Stimulated activated CD8-positive, alpha-beta memory T cell treated with anti-CD3 and anti-CD28 coated beads, Interleukin-15, amount 100 ng/mL, for 24 hours (primary cell): ENCODE data around the gene DDIT4L.
"Not testable (repeated sequence)": the region's sequence is repeated elsewhere in the genome, so short reads cannot be mapped to it uniquely, and the experiment has no call there.

Experiments
- DNase-seq: peaks from one replicate; pipeline ENCODE4 v3.0.0-alpha.2; 2020; ENCODE audit warnings: low read depth

DDIT4L gene, protein sequence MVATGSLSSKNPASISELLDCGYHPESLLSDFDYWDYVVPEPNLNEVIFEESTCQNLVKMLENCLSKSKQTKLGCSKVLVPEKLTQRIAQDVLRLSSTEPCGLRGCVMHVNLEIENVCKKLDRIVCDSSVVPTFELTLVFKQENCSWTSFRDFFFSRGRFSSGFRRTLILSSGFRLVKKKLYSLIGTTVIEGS

DNA sequence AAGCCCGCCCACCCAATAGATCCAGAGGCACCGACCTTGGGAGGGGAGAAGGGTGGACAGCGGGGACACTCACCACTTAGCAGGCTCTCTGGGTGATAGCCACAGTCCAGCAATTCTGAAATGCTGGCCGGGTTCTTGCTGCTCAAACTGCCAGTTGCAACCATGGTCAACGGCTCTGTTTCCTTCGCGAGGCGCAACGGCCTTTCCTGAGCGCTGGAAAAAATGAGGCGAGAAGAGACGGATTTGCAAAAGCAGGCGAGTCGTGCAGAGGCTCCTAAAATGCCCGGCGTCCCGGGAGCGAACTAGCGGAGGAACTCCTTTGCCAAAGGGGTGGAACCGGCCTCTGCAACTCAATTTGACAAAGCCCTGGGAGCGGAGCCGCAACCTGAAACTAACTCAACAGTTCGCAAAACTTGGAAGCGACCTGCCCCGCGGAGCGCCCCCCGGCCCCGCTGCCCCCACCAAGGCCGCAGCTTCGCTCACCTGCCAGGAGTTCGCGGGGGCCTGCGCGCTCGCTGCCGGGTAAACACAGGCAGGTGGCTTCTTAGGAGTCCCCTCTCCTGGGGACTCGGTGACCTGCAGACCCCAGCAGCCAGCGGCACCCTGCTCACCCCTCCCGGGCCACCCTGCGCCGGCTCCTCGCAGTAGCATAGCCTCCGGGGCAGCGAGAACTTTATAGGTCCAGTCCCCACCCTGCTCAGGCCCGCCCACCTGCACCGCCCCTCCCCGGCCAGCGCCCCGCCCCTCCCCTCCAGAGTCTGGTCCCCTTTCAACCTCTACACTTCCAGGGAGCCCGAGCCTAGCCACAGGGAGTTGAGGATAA lies at the start of gene DDIT4L:
DDIT4L (minus strand) TSS at position 649 of the 823 bp plus-strand sequence; CDS start at position 164, 485 bp downstream.
- DNase-seq: no peak

DNA sequence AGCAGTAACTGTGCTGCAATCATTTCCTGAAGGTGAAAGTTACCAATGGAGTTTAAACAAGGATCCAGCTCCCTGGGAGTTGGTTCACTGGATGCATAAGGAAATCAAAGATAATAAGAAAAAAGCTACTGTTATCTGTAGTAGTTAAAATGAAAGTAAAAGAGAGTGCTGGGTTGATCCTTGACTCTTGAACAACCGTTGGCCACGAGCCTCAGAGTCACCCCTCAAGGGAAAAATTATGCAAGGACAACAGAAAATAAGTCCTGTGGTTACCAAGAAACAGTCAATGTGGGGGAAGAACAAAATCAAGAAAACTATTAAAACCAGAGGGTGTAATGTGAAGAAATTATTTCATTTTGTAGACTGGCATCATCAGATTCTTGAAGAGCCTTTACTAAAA lies 49.7 kb upstream of the DDIT4L start:
- DNase-seq: no peak

DNA sequence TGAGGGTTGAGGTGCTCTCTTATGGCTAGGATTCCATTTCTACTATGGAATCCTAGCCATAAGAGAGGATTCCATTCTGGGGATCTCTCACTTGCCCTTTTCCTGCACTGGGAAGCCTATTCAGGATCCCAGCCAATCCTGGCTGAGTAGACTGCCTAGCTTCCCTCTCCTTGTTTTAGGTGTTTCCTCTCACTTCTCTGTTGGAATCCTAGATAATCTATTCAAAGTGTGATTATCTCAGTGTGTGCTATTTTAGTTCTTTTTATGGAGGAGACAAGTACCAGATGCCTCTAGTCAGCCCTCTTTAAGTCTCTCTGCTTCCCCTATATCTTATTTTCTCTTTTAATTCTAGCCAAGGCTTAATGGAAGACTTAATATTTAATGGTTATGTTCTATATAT lies 34.5 kb upstream of the DDIT4L start:
- DNase-seq: no peak

DNA sequence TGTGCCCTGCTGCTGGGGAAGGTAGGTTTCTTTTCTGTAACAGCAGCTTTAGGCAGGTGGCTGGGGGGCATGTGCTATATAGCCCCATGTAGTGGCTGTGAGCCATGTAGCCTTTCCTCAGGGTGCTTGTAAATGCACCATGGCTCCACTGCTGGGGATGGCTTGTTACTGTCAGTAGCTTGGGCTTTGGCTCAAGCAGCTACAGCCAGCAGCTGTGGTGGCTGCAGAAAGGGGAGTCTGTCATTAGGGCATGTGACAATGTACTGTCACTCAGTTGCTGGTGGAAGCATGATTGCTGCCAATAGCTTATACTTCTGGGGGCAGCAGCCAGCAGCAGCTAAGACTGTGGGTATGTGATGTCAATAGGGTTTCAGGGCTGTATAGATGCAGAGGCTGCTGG lies 33.9 kb upstream of the DDIT4L start:
- no peak for DNase-seq

DNA sequence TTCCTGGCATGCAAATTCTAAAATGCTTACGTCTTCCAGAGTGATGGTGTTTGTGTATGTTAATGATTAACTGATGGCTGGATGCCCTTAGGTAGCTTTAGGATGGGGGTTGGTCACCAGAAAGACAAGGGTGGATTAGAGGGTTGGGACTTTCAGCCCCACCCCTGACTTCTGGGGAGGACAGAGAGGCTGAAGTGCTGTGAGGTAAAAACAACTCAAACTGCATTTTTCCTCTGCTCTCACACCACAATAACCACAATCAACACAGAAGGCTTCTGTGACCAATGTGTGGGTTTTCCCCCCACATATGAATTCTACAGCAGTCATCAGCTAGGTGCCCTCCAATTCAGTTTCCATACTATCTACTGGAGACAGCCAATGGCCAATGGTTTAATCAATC lies 18.7 kb upstream of the DDIT4L start:
- DNase-seq: no peak

DNA sequence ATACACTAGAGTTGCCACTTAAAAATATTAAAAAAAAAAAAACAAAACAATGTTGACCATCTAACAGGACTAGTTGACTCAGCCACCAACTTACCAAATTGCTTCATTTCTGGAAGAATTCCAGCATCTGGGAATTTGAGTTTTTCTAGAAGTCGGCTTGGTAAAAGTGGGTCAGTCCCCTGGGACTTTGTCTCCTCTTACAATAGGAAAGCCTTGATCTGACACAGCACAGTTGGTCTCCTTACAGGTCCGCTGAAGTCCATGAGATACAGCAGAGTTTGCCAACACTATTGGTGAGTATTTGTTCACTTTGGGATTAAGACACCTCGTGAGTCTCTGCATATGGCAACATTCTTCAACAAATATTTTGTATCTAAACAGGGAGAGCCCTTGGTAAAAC lies 18.2 kb upstream of the DDIT4L start:
- no peak for DNase-seq

DNA sequence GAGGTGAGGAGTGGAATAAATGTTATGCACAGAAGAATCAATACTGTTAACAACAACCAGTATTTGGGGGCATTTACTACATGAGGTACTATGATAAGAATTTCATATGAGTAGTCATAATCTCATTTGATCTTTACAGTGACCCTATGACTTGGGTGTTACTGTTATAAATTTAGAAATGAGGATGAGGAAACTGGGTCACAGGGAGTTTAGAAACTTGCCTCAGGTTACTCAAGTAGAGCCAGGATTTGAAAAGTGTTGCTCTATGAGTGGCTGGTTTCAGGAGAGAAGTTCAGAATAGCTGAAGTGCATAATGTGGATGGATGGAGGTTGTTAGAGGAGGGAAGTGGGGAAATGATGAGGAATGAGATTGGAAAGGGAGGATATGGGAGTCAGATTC lies 16.6 kb upstream of the DDIT4L start:
- no peak for DNase-seq

DNA sequence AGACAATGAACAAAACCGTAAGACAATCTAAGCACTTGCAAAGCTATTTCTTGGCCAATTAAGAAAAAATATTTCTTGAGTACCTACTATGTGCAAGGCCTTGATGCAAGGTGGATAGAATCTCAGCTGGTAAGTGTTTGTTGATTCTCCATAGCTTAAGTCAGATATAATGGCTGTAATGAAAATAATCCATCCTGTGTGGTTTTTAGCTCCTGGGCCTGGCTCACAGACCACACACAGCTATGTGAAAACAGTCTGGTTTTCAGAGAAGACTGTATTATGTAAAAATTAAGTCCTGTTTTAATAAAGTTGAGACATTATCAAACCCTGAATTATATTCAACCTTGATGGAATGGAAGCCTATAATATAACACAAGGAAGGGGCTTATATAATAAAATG lies 7.8 kb upstream of the DDIT4L start:
- no peak for DNase-seq

DNA sequence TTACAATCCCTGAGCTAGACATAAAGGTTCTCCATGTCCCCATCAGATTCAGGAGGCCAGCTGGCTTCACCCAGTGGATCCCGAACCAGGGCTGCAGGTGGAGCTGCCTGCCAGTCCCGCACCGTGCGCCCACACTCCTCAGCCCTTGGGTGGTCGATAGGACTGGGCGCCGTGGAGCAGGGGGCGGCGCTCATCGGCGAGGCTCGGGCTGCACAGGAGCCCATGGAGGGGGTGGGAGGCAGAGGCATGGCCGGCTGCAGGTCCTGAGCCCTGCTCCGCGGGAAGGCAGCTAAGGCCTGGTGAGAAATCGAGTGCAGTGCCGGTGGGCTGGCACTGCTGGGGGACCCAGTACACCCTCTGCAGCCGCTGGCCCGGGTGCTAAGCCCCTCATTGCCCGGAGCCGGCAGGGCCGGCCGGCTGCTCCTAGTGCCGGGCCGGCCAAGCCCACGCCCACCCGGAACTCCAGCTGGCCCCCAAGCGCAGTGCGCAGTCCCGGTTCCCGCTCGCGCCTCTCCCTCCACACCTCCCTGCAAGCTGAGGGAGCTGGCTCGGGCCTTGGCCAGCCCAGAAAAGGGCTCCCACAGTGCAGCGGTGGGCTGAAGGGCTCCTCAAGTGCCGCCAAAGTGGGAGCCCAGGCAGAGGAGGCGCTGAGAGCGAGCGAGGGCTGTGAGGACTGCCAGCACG lies 6.3 kb upstream of the DDIT4L start:
- not testable (repeated sequence) for DNase-seq

DNA sequence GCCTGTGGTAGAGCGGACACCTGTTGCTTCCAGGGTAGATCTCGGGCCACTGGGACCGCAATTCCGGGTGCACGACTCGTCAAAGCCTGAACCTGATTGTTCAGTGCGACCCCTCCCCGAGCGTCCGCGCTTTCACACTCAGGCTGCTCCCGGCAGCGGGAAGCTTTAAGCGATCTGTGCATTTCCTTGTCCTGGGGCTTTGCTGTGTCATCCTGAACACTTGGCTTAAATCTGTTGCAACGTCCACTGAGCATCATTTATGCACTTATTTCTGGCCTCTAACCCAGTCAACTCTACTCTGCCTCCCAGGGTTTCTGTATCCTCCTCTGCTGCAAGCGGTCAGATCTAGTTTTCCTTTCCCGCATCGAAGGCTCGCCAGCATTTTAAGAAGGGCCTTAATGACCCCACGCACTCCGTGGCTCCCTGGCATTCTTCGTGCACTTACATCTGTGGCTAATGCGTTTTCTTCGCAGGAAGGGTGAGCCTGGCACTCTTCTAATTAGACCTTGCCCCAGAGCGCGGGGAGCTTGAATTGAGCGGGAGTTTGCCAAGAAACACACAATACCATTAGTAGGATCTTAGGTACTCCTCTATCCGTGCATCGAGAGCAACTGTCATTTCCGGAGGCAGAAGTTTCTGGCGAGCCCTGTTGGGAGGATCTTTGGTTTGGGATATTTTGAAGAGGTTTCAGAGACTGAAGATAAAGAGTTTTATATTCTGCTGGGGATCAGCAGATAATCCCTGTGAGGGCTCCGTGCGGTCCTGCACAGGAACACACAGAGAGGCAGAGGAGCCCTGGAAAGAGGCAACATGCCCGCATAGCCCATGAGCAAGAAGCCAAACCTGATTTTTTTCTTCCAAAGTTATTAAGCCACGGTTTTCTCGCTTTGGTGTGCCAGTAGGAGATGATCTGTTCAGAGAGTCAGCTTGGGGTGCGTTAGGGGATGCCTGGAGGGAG lies 654 bp upstream of the DDIT4L start:
- no peak for DNase-seq

DNA sequence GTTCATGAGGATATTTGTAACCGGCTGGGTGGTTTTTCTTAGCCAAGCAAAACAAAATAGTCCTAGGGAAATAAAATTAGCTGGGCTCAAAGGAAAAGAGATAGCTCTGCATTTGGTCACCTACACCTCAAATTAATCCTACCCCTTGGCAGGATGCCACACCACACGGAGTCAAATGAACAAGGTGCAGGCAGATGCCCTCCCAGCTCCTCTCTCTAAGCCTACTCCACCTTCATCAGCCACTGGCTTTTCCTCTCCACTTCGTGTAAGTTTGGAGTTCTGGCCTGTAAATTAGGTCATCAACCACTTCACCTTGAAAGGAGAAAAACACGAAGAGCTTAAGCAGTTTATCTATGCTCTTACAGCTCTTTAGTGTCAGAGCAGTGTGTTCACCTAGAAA lies 1.4 kb downstream of the DDIT4L start:
- DNase-seq: no peak

DNA sequence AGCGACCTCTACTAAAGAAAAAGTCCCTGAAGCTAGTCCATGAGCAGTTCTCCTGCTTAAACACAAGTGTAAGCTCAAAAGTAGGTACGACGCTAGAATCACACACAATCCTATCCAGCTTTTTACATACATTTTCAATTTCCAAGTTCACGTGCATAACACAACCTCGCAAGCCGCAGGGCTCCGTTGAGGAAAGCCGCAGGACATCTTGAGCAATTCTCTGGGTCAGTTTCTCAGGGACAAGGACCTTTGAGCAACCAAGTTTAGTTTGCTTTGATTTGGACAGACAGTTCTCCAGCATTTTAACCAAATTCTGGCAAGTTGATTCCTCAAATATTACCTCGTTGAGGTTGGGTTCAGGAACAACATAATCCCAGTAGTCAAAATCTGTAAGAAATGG lies 2.5 kb downstream of the DDIT4L start:
- DNase-seq: no peak

DNA sequence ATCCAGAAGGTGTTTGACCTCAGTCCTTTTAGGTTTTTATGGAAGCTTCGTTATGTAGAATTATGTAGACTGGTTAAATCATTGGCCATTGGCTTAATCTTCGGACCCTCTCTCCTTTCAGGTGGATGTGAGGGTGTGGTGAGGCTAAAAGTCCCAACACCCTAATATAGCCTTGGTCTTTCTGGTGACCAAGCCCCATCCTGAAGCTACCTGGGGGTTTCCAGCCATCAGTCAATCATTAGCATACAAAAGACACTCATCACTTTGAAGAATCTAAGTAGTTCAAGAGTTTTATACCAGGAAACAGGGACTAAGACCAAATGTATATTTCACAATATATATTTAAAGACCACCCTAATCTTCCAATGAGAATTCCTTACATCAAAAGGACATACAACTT lies 5.5 kb downstream of the DDIT4L start:
- DNase-seq: no peak

DNA sequence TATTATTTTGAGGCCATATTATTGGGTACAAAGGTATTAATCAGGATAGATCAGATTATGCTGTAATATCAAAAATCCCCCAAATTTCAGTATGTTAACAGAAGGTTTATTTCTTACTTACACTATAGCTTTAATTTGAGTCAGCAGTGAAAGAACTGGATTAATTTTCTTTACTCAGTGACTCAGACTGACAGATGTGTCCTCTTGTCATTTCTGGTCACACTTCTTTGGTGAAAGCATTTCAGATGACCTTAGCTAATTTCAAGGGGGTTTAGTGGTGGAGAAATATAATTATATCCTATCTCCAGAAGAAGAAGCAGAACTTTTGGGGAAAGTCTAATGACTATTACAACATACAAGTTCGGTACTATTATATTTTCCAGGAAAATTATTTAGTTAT lies 12.4 kb downstream of the DDIT4L start:
- DNase-seq: no peak

DNA sequence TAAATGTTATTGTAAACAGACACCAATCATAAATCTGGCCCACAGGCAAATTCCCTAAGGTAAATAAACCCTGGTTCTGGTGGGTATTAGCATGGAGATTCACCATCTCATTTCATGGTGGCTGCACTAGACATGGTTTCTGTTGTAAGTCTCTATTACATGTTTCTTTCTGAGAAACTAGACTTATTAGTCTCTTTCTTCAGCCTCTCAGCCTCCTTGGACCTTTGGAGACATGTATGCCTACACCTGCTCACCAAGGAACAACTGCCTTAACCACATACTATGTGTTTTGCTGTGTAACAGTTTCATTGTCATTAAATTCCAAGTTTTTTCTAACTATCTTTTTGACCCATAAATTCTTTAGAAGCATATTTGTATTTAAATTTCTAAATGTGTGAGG lies 13.1 kb downstream of the DDIT4L start:
- no peak for DNase-seq

DNA sequence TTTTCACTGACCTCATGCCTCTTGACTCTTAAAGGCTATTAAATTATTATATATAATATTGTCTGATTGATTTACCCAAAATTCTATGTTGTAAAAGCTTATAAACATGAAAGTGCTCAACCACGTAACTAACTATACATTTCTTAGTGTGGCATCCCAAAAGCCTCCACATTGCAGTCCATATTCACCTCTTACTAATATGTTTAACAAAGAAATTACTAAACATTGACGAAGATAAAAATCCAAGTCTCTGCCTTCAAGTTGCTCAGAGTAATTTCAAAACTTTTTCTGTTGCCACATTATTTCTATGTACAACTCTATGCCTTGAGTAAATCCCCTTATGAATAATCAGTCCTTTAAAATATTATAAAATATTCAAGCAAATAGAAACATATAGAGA lies 14.4 kb downstream of the DDIT4L start:
- DNase-seq: no peak

DNA sequence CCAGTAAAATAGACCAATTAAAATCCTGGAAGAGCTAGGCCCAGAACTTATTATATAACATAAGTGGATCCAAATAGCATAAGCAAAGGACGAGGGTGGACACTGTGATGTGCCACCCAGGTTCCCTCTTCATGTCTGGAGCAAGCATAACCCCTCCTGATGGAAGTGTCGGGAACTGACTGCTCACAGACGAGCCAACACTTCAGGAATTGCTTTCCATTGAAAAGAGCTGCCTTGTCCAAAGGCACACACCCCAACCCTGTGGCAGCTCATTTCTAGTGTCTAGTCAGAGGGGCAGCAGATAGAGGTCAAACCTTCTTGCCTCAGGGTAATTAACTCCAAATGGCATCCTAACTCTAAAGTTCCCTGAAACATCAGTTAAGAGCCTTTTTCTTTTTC lies 15.3 kb downstream of the DDIT4L start:
- DNase-seq: no peak

DNA sequence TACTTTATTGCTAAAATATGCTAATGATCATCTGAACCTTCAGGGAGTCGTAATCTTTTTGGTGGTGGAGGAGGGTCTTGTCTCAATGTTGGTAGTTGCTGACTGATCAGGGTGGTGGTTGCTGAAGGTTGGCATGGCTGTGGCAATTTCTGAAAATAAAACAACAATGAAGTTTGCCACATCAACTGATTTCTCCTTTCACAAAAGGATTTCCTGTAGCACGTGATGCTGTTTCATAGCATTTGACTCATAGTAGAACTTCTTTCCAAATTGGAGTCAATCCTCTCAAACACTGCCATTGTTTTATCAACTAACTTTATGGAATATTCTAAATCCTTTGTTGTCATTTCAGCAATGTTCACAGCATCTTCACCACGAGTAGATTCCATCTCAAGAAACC lies 19.3 kb downstream of the DDIT4L start:
- DNase-seq: no peak

DNA sequence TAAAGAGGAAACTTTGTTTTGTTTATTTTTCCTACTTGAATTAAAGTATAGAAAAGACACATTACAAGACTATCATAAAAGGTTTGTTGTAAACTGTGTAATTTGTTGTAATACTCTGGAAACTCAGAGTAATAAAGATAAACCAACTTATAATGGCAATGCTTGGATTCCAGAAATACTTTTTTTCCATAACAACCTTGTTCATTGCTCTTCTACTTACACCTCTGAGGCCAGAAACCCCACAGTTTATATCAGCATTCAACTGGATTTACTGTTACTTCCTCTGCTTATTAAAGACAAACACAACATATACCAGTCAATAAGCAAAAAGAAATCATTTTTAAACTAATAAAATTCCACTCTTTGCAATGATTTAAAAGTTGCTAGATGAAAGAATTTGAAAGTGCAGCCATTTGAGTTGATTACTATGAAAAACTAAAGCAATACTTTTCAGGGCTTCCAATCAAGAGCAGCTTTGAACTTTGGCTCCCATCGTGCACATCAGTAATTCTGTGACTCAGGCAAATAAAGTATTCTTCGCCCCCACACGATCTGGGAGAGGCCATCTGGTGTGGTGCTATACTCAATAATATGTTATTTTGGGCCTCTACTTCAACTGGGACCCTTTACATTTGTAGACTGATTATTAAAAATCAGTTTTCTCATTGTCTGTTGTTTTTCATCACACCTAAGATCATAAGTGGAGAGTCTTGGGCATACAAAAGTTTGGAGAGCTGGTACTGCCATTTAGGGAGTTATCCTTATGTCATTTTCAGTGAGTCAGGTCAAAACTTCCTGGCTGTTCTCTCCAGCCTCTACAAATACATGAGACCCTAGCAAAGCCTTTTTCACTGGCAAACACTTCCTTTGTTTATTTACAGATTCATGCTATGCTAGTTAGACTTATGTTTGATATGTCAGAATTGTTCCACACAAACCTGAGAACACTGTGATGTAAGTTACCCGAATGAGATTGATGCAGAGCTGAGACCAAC lies 20.5 kb downstream of the DDIT4L start:
- no peak for DNase-seq

DNA sequence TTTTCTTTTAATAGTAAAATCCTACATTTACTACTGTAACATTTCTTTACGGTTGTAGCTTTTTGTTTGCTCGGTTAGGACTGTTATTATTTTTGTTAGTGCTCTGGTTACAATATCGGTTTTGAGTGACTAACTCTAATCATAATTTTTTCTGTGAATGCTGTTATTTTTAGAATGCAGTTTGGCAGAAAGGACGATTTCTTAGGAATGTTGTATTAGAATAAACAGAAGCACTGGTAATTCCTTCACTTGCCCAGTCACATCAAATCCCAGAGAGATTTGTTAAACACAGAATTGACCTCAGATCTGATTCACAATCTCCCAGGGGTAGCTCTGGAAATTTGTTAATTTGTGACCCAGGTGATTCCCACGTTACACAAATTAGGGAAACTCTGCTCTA lies 21.7 kb downstream of the DDIT4L start:
- DNase-seq: no peak
